Frontal cortex (tissue), 4 donors: Measurements from ENCODE around the gene INS. TPM values are rescaled to one million over a fixed set of nuclear protein-coding genes. Genes with fewer than 3 reads are reported as not detected.

Source experiments
- DNase-seq, 2 donors: peaks; one replicate each; pipeline ENCODE4 v3.0.0; 2012; ENCODE audit warnings: low spot score in 2 of 2
- FAIRE-seq: peaks from 2 replicates; lab custom pipeline; 2012; peaks lifted over from hg19 to GRCh38; lab: Jason Lieb, UNC
- total RNA-seq: library from RNA; depleted of rRNA; stranded (reverse); fragments of >200 nt; gene quantifications from one replicate; pipeline ENCODE4 v1.2.3, GENCODE V29; 2014
- donor health status: control.
- donor health status: control.
- donor health status: control.

Gene INS
- total RNA-seq, 1 donor from 2014 or later = not detected

GRCh38 chr11:2137202-2138067, 23.6 kb downstream of the INS start:
- FAIRE-seq (no peak), DNase-seq (peak; percentile 54 to 60)

DNA sequence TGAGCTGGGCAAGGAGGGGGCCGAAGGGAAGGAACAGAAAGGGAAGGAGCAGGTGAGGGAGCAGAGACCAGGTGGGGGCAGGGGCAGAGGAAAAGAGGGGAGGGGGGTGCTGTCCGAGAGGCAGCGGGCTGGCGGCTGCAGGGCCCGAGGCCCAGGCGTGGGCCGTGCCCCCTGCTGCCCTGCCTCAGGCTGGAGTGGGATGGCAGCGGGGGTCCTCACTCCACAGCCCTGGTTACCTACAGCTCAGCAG, 24.1 kb downstream of the INS start:
- no peak for FAIRE-seq

DNA sequence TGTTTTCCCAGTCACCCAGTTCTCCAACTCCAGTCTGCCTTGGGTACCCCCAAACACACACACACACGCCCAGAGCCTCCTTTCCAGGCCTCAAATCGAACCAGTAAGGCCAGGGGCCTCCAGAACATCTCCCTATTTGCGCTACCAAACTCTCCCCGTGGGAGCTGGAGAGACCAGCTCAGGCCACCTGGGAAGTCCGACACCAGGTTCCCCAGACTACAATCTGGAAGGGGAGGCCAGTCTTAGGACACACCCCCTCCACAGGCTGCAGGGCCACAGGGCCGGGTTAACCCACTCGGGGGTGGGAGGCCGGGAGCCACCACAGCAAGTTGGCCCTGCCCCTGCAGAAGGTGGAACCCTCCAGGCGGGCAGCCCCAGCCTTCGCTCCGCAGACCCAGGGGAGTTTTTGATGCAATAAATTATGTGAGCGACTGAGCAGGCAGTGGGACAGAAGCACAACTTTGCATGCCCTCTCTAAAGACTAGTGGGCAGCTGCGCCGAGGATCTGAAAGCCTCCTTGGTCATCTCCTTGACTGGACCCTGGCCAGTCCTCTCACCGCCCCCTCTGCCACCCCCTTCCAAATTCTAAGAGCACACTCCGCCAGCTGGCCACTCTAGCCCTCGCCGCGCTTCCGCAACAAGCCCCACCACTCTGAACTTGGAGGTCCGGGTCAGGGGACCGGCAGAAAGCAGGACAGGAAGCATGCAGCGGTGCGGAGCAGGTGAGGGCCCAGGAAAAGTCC, 24.6 kb downstream of the INS start:
- FAIRE-seq (no peak), DNase-seq (no peak)

More for the DNA sequence above, 24.1 kb downstream of the INS start:
- DNase-seq = no peak

DNA sequence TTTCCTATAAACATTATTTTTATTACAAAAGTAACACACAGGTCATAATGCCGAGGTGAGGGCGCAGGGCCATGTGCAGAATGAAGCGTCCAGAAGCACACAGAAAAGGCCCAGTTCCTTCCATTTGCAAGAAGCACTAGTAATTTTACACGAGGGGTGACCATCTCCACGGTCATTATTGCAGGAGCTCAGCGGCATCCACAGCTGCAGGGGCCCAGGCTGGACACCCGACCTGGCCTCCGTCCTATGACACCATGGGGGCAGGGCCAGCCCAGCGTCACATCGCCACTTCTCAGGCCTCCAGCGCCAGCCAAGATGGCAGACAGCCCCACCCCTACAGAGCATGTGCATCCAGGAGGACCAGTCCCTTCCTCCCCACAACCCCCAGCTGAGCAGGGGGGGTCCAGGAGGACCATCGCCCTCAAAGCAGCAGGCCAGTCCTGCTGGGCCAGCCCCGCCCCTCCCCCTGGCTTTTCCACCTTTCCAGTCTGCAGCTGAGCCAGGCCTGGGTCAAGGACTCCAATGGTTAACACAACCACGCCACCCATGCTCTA, 25.3 kb downstream of the INS start:
- no peak for DNase-seq
- no peak for FAIRE-seq

DNA sequence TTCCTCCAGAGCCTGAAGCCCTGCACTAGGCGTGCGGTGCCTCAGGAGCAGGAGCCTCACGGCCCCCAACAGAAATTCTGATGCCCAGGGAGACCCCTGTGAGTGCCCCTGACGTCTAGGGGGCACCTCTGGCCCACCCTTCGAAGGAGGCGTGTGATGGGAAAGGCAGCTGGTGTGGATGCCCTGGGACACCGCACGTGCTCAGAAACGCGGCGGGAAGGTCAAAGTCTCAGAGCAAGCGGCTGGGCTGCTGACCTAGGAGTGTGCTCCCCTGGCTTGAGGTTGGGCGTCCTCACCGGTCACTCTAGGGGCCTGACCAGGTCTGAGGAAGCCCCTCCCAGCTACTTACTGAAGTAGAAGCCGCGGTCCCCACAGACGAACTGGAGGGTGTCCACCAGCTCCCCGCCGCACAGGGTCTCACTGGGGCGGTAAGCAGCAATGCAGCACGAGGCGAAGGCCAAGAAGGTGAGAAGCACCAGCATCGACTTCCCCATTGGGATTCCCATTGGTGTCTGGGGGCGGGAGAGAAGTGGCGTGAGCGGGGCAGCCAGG, 25.9 kb downstream of the INS start:
- DNase-seq (no peak), FAIRE-seq (no peak)

DNA sequence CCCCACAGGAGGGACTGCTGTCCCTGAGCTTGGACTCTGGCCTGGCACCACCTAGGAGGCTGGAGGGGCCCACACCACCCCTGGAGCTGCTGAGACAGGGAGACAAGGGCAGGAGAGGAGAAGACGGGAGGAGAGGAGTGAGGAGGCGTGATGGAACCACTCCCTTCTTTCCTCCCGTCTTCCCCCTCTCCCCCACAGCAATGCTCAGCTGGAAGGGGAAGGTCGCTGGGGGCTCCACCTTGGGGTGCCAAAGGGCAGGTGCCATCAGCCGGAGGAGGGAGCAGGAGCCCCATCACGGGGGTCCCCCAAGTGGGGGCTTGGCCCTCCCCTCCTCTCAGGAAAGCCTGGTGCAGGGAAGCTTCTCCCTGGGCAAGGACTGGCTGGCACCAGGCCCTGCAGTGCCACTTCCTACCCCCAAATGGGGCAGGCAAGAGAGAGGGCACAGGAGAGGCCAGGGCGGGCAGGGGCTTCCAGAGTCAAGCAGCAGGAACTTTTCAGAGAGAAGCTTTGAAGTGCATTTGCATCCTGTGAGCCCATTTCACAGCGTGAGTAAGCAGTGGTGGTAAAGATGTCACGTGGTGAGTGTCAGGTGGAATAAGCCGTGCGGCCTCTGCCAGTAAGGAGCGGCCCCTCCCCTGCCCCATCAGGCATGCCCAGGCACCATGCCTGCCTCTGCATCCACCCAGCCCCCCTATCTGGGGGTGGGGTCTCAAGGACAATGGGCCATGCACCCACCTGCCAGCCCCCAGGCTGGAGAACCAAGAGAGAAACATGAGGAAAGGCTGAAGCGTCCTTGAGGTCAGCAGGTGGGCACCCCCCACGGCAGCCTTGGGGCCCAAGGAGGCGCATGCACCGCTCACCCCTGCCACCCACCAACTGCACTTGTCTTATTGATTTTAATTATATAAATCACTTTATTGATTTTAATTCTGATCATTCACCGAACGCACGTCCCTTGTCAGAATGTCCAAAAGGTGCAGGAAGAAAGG, 26.7 kb downstream of the INS start:
- no peak for DNase-seq
- no peak for FAIRE-seq

GRCh38 chr11:2133241-2134021, 27.6 kb downstream of the INS start:
- DNase-seq = no peak
- FAIRE-seq = no peak

DNA sequence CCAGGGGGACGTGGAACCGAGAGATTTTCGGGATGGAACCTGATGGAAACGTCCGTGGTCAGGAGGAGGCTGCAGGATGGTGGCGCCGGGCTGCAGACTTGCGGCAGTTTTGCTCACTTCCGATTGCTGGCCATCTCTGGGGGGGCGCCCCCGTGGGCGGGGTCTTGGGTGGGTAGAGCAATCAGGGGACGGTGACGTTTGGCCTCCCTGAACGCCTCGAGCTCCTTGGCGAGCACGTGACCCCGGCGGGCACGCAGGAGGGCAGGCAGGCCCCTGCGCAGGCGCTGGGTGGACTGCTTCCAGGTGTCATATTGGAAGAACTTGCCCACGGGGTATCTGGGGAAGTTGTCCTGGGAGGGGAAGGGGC, 28.2 kb downstream of the INS start:
- no peak for DNase-seq
- FAIRE-seq = no peak

DNA sequence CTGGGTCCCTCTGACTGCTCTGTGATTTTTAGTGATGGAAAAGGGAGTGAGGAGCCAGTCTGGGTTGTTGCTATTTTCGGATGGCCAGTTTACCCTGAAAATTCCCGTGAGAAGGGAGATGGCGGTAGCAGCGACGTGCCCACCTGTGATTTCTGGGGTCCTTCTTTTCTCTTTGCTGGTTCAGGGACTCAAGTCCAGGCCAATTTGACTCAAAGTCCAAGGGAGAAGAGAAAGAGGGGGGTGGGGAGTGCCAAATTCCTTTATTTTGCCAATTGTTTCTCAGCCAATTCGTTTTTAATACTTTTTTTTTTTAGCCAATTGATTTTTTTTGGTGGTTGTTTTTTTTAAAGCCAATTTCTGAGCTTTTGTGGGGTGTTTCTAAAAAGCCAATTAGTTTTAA, 28.8 kb downstream of the INS start:
- FAIRE-seq (no peak), DNase-seq (no peak)

DNA sequence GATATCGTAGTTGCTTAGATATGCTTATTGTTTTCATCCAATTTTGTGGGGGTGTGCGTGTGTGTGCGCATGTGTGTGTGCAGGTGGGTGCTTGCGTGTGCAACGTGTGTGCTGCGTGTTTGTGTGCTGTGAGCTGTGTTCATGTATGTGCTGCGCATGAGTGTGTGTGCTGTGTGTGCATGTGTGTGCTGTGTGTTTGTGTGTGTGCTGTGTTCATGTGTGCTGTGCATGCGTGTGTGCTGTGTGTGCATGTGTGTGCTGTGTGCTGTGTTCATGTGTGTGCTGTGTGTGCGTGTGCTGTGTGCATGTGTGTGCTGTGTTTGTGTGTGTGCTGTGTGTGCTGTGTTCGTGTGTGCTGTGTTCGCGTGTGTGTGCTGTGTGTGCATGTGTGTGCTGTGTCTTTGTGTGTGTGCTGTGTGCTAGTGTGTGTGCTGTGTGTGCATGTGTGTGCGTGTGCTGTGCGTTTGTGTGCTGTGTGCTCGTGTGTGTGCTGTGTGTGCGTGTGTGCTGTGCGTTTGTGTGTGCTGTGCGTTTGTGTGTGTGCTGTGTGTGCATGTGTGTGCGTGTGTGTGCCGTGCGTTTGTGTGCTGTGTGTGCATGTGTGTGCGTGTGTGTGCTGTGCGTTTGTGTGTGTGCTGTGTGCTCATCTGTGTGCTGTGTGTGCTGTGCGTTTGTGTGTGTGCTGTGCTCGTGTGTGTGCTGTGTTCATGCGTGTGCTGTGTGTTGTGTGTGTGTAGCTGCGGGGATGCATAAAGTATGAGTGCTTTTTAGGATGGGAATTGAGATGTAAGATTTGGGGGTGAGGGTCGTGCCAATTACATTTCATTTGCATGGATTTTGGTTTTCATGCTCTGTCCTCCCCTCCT, 29.4 kb downstream of the INS start:
- FAIRE-seq (no peak), DNase-seq (no peak)

- FAIRE-seq (no peak), DNase-seq (no peak)
Measured at GRCh38 chr11:2130881-2131352, 30.1 kb downstream of the INS start.

DNA sequence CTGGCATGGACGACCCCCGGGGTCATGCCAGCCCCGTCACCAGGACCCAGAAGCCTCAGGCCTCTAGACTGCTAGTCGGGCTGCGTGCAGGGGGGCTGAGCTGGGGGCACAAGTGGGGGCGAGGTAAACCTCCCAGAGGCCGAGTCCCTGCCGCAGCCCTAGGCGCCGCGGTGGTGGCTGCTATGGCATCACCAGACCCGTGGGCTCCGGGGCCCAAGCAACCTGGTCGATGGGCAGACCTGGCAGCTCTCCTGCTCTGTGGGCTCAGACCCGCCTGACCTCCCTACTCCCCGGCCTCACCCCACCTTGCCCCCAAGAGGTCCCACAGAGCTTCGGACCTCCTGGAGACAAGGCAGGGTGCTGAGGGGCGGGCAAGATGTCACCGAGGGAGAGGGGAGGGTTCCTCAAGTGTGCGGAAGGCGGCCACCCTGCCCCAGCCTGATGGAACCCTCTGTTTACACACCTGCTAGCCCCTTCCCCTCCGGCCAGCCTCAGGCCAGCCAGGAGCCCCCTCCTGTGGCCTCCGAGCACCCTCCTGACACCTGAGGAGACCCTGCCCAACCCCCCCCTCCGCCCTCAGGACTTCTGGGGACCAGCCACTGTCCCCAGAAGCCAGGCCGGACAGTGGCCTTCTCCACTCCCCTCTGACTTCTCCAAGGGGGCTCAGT, 31.2 kb downstream of the INS start:
- no peak for FAIRE-seq
- no peak for DNase-seq

DNA sequence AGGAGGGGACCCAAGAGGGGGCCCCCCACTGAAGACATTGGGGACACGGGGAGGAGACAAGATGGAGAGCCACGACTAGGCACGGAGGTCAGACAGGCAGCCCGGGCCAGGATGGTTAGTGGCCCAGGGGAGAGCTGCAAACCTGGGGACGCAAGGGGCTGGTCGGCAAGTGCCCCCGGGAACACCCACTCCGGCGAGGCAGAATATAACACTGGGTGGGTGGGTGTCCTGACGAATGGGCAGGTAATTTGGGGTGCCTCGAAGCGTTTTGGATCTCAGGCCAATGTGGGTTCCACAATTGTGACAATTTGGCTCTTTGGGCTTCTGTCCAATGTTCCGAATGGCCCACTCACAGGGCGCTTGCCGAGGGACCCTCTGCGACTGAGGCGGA, 31.7 kb downstream of the INS start:
- FAIRE-seq (no peak), DNase-seq (no peak)

DNA sequence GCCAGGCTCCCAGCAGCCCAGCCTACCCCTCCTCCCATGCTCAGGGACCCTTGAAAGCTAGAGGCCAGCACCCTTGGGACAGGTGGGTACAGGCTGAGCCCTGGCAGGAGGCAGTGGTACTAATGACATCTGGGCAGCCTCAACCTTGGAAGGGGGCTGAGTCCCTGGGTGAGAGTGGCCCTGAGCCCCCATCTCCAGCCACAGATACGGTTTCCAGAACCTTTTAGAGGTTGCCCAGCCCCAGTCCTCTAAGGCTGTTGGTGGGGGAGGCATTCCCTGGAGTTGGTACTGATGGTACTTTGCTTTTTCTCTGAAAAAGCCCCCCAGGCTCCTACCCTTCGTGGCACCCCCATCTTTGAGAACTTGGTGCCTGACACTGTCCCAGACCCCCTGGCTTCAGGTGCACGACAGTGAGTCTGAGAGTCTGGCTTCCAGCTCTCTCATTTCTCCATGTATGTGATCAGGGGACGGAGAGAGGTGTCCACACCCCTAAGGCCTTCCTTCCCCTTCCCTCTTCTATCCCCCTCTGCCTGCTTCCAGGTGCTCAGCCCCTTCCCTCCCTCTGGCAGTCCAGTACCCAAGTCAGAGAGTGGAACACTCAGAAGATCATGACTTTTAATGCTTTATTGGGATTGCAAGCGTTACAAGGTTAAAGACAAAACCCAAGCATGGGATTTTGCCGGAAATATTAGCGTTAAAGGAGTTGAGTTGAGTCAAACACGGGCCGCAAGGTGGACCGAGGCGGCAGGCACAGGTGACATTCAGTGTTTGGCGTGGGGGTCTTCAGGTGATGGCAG, 32.3 kb downstream of the INS start:
- DNase-seq (no peak), FAIRE-seq (no peak)

- no peak for DNase-seq
- FAIRE-seq = no peak
Measured at GRCh38 chr11:2128130-2128510, 32.9 kb downstream of the INS start.

GRCh38 chr11:2127482-2128129, 33.4 kb downstream of the INS start:
- FAIRE-seq (no peak), DNase-seq (no peak)
